ENCODE results near the gene TNS3. TPM values are rescaled to one million over a fixed set of nuclear protein-coding genes. Genes with fewer than 3 reads are reported as not detected.
A peak's percentile ranks its signal among the peaks of the same experiment; 100 is the strongest.

The TNS3 gene
- total RNA-seq, 1 experiment from 2014 or later, result 135 TPM

GRCh38 chr7:47440320-47440719 is 141.6 kb downstream of the TNS3 start:
- peaks cover 29% of the 10 kb centered on the region for H3K36me3 Mint-ChIP-seq (ENCODE audit: insufficient read depth, unreplicated experiment)
- intact Hi-C loops (cut with micrococcal nuclease; ENCODE audit: unreplicated experiment), result loop anchor here (5.0 kb wide), 1 partner anchor 137 kb away; no protein-coding TSS in a partner anchor
- H3K9me3 Mint-ChIP-seq (ENCODE audit: low read depth, unreplicated experiment), result no peaks in the 10 kb centered on the region
- peaks cover 43% of the 10 kb centered on the region for H3K4me1 Mint-ChIP-seq (ENCODE audit: low read depth, unreplicated experiment)
- no TSS peak for BruUV-seq (replicated peaks)
- H3K27ac Mint-ChIP-seq (ENCODE audit: unreplicated experiment), result peak overlapping the region; percentile 45
- TF ChIP-seq CTCF (IDR thresholded peaks at IDR 0.05; ENCODE audit: unreplicated experiment), result no peak
- H3K27me3 Mint-ChIP-seq (ENCODE audit: unreplicated experiment), result no peaks in the 10 kb centered on the region
- CTCF ChIA-PET, result no interaction called here
- no peak overlapping the region for H3K4me3 Mint-ChIP-seq (ENCODE audit: low read depth, unreplicated experiment)
- no peak for DNase-seq

GRCh38 chr7:47439181-47439667 is 142.7 kb downstream of the TNS3 start:
- no peak for TF ChIP-seq CTCF (IDR thresholded peaks at IDR 0.05; ENCODE audit: unreplicated experiment)
- Mint-ChIP-seq H3K9me3 (ENCODE audit: low read depth, unreplicated experiment) (no peaks in the 10 kb centered on the region), H3K36me3 (ENCODE audit: insufficient read depth, unreplicated experiment) (peaks cover 31% of the 10 kb centered on the region), H3K27ac (ENCODE audit: unreplicated experiment) (no peak overlapping the region), H3K4me1 (ENCODE audit: low read depth, unreplicated experiment) (peaks cover 32% of the 10 kb centered on the region), H3K27me3 (ENCODE audit: unreplicated experiment) (no peaks in the 10 kb centered on the region), H3K4me3 (ENCODE audit: low read depth, unreplicated experiment) (no peak overlapping the region)
- no TSS peak for BruUV-seq (replicated peaks)
- DNase-seq, result no peak
- intact Hi-C loops (cut with micrococcal nuclease; ENCODE audit: unreplicated experiment), result loop anchor here (5.0 kb wide), 1 partner anchor 172 kb away; no protein-coding TSS in a partner anchor
- CTCF ChIA-PET, result no interaction called here

GRCh38 chr7:47438411-47439029 is 143.4 kb downstream of the TNS3 start:
- H3K4me3 Mint-ChIP-seq (ENCODE audit: low read depth, unreplicated experiment), result no peak overlapping the region

GRCh38 chr7:47435889-47436312 is 146.0 kb downstream of the TNS3 start:
- no peaks in the 10 kb centered on the region for H3K9me3 Mint-ChIP-seq (ENCODE audit: low read depth, unreplicated experiment)
- H3K36me3 Mint-ChIP-seq (ENCODE audit: insufficient read depth, unreplicated experiment), result peaks cover 37% of the 10 kb centered on the region

More at GRCh38 chr7:47438411-47439029, 143.4 kb downstream of the TNS3 start:
- Mint-ChIP-seq H3K27ac (ENCODE audit: unreplicated experiment) (no peak overlapping the region), H3K27me3 (ENCODE audit: unreplicated experiment) (no peaks in the 10 kb centered on the region), H3K9me3 (ENCODE audit: low read depth, unreplicated experiment) (no peaks in the 10 kb centered on the region), H3K4me1 (ENCODE audit: low read depth, unreplicated experiment) (peaks cover 31% of the 10 kb centered on the region), H3K36me3 (ENCODE audit: insufficient read depth, unreplicated experiment) (peaks cover 31% of the 10 kb centered on the region)
- intact Hi-C loops (cut with micrococcal nuclease; ENCODE audit: unreplicated experiment), result loop anchor here (5.0 kb wide), 1 partner anchor 171 kb away; no protein-coding TSS in a partner anchor
- no TSS peak for BruUV-seq (replicated peaks)
- DNase-seq, result peak; percentile 22
- TF ChIP-seq CTCF (IDR thresholded peaks at IDR 0.05; ENCODE audit: unreplicated experiment), result no peak
- CTCF ChIA-PET, result no interaction called here

More at GRCh38 chr7:47435889-47436312, 146.0 kb downstream of the TNS3 start:
- CTCF ChIA-PET, result interaction anchor here (0.6 to 2.9 kb wide), 35 partner anchors 9 to 533 kb away, joined by 3 to 33 read pairs (median 4); no protein-coding TSS in a partner anchor
- no peaks in the 10 kb centered on the region for H3K27me3 Mint-ChIP-seq (ENCODE audit: unreplicated experiment)
- peaks cover 28% of the 10 kb centered on the region for H3K4me1 Mint-ChIP-seq (ENCODE audit: low read depth, unreplicated experiment)
- peak; percentile 74 for DNase-seq
- BruUV-seq (replicated peaks), result no TSS peak
- H3K27ac Mint-ChIP-seq (ENCODE audit: unreplicated experiment), result peak overlapping the region; percentile 50
- intact Hi-C loops (cut with micrococcal nuclease; ENCODE audit: unreplicated experiment), result loop anchor here (1.0 to 5.0 kb wide), 2 partner anchors 169 to 383 kb away; no protein-coding TSS in a partner anchor
- no peak overlapping the region for H3K4me3 Mint-ChIP-seq (ENCODE audit: low read depth, unreplicated experiment)
- TF ChIP-seq CTCF (IDR thresholded peaks at IDR 0.05; ENCODE audit: unreplicated experiment), result peak; percentile 78
